ENCODE results near the gene NEK9. TPM values are rescaled to one million over a fixed set of nuclear protein-coding genes. Genes with fewer than 3 reads are reported as not detected.

NEK9 gene
- total RNA-seq, 4 donors from 2014 or later, result 22.2 to 58.3 (median 34.3) TPM

DNA sequence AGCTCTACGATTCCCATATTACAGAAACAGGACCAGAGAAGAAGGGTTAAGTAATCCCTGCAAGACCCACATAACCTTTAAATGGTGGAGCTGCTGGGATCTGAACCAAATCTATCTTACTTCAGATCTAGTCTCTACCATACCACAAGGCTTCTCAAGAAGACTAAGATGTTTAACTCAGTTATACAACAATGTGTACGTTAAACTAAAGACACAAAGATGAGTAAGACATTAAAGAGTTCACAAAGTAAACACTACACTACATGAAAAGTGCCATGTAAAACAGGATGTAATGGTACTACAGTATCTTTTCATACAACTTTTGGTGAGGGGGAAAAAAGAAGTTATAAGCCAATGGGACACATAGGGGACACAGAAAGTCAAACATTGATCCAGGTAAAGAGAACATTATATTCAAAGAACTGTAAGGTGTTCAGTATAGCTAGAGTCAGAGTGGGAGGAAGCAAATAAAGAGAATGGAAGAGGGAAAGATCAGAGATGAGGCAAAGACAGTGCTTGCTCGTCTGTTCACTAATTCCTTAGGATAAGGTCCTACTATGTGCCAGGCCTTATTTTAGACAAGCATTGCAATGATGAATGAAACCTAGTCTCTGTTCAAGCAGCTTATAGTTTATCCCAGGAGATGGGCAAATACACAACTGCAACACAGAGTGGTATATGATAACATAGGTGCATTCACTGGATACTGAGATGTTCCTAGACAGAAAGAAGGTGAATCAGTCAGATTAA is 41.9 kb upstream of the NEK9 start:
- Histone ChIP-seq H3K4me1 (peaks cover 60% of the 10 kb centered on the region), H3K4me3 (no peak overlapping the region), H3K9me3 (no peaks in the 10 kb centered on the region), H3K27ac (no peak overlapping the region), H3K36me3 (no peaks in the 10 kb centered on the region), H3K27me3 (no peaks in the 10 kb centered on the region)
- no peak for TF ChIP-seq POLR2AphosphoS5 (IDR thresholded peaks at IDR 0.05)
- TF ChIP-seq POLR2A (IDR thresholded peaks at IDR 0.05), result no peak
- no peak for TF ChIP-seq EP300 (IDR thresholded peaks at IDR 0.05)
- no peak for TF ChIP-seq CTCF (IDR thresholded peaks at IDR 0.05)
- DNase-seq (ENCODE audit: low spot score in 2 of 2), result no peak
- 89% methylated on average over 3 of the region's 3 CpGs for WGBS

- no peak overlapping the region for H3K27ac ChIP-seq
- TF ChIP-seq EP300 (IDR thresholded peaks at IDR 0.05), result no peak
- no peak for TF ChIP-seq POLR2A (IDR thresholded peaks at IDR 0.05)
- TF ChIP-seq POLR2AphosphoS5 (IDR thresholded peaks at IDR 0.05), result no peak
- TF ChIP-seq CTCF (IDR thresholded peaks at IDR 0.05), result no peak
- no peak for DNase-seq (ENCODE audit: low spot score in 2 of 2)
- peaks cover 46% of the 10 kb centered on the region for H3K4me1 ChIP-seq
- H3K9me3 ChIP-seq, result no peaks in the 10 kb centered on the region
- WGBS, result 86% methylated on average over 2 of the region's 2 CpGs
- H3K36me3 ChIP-seq, result no peaks in the 10 kb centered on the region
- H3K4me3 ChIP-seq, result no peak overlapping the region
- no peaks in the 10 kb centered on the region for H3K27me3 ChIP-seq
Observed at GRCh38 chr14:75167325-75167724, 40.5 kb upstream of the NEK9 start.

DNA sequence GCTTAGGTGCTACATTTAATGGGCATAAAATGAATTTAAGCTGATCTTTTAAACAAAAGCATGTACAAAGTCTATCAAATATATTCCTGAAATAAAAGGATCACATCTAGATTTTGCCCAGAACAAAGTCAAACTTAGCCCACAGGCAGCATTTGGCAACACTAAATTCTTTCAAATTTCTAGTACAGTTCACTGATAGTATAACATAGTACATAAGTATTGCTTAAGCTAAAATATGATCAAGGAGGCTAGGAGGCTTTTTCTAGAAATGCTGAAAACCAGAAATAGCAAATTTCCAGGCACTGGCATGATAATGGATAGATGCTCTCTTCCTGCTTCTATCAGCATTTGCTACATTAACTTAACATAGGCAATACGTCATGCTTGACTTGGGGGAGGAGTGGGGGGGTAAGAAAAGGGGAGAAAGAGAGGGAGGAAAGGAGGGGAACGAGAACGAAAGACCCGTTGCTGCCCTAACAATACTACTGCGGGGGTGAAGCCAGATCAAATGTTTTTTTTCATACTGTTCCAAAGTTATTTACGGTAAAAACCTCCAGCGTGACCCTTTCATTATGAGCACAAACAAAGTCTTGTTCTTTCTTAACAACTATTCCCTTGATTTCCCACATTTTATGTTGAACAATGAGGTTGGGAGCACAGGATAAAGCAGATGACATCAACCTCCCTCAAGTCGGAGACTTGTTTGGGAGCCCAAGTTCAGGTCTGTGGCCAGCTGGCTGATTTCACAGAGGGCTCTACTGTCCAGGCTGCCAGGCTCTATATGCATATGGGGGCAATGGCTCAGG is 38.9 kb upstream of the NEK9 start:
- Histone ChIP-seq H3K9me3 (no peaks in the 10 kb centered on the region), H3K27ac (no peak overlapping the region), H3K36me3 (no peaks in the 10 kb centered on the region), H3K4me3 (no peak overlapping the region), H3K27me3 (no peaks in the 10 kb centered on the region), H3K4me1 (peaks cover 38% of the 10 kb centered on the region)
- no peak for TF ChIP-seq EP300 (IDR thresholded peaks at IDR 0.05)
- TF ChIP-seq POLR2A (IDR thresholded peaks at IDR 0.05), result no peak
- TF ChIP-seq POLR2AphosphoS5 (IDR thresholded peaks at IDR 0.05), result no peak
- no peak for TF ChIP-seq CTCF (IDR thresholded peaks at IDR 0.05)
- DNase-seq (ENCODE audit: low spot score in 2 of 2), result no peak
- 69% methylated on average over 8 of the region's 8 CpGs for WGBS

GRCh38 chr14:75164809-75165208 is 38.0 kb upstream of the NEK9 start:
- H3K36me3 ChIP-seq, result no peaks in the 10 kb centered on the region
- no peaks in the 10 kb centered on the region for H3K9me3 ChIP-seq
- H3K27me3 ChIP-seq, result no peaks in the 10 kb centered on the region
- no peak for TF ChIP-seq CTCF (IDR thresholded peaks at IDR 0.05)
- TF ChIP-seq EP300 (IDR thresholded peaks at IDR 0.05), result no peak
- no peak for TF ChIP-seq POLR2A (IDR thresholded peaks at IDR 0.05)
- no peak for TF ChIP-seq POLR2AphosphoS5 (IDR thresholded peaks at IDR 0.05)
- H3K4me1 ChIP-seq, result peaks cover 39% of the 10 kb centered on the region
- 95% methylated on average over 1 of the region's 1 CpG for WGBS
- no peak overlapping the region for H3K4me3 ChIP-seq
- no peak overlapping the region for H3K27ac ChIP-seq
- DNase-seq (ENCODE audit: low spot score in 2 of 2), result no peak

DNA sequence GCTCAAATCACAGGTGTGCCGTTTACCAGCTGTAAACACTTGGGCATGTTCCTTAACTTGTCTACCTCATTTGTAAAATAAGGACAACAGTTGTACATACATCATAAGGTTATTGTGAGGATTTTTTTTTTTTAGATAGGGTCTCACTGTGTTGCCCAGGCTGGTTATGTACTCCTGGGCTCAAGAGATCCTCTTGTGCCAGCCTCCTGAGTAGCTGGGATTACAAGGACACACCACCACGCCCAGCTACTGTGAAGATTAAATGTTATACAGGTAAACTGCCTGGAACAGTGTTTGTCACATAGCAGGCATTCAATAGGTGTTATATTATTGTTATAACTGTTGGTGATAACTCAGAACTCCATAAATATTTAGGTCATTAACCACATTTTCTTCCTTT is 36.8 kb upstream of the NEK9 start:
- H3K27me3 ChIP-seq, result no peaks in the 10 kb centered on the region
- no peaks in the 10 kb centered on the region for H3K36me3 ChIP-seq
- 93% methylated on average over 2 of the region's 2 CpGs for WGBS
- no peak overlapping the region for H3K4me3 ChIP-seq
- H3K9me3 ChIP-seq, result no peaks in the 10 kb centered on the region
- H3K4me1 ChIP-seq, result peaks cover 42% of the 10 kb centered on the region
- DNase-seq (ENCODE audit: low spot score in 2 of 2), result no peak
- TF ChIP-seq POLR2A (IDR thresholded peaks at IDR 0.05) (no peak), POLR2AphosphoS5 (IDR thresholded peaks at IDR 0.05) (no peak), CTCF (IDR thresholded peaks at IDR 0.05) (no peak), EP300 (IDR thresholded peaks at IDR 0.05) (no peak)
- H3K27ac ChIP-seq, result no peak overlapping the region
